Prostate gland (tissue), 2 donors: ENCODE measurements around the gene LIMK1. TPM values are rescaled to one million over a fixed set of nuclear protein-coding genes. Genes with fewer than 3 reads are reported as not detected.

Source experiments
- DNase-seq: peaks from one replicate; pipeline ENCODE4 v3.0.0-alpha.2; 2019; ENCODE audit warnings: low spot score
- H3K27ac ChIP-seq, 2 donors: fragments of 200-600 bp; sonication (generic); 2 replicates each; pipeline ENCODE4 v1.5.1; 2017 to 2019
- H3K27me3 ChIP-seq: fragments of 200-600 bp; sonication (generic); replicated peaks from 2 replicates; pipeline ENCODE4 v1.5.1; 2019; ENCODE audit not compliant: insufficient read depth
- H3K36me3 ChIP-seq, 2 donors: fragments of 200-600 bp; sonication (generic); 1 replicate in 1 of 2; 2 replicates in 1 of 2; pipeline versions ENCODE4 v1.5.1 to v1.8.1; 2017 to 2019
- H3K4me1 ChIP-seq: fragments of 200-600 bp; sonication (generic); replicated peaks from 2 replicates; pipeline ENCODE4 v1.5.1; 2019
- H3K4me3 ChIP-seq, 2 donors: fragments of 200-600 bp; sonication (generic); 2 replicates each; pipeline ENCODE4 v1.5.1; 2017 to 2019
- H3K9me3 ChIP-seq: fragments of 200-600 bp; sonication (generic); 2 replicates; pipeline ENCODE4 v1.5.1; 2017
- POLR2A ChIP-seq: fragments of 450-650 bp; IDR thresholded peaks from one replicate; pipeline ENCODE4 v1.6.1; 2016; ENCODE audit warnings: antibody characterized with exemption, mild to moderate bottlenecking
- POLR2AphosphoS5 ChIP-seq: sonication (generic); formaldehyde crosslinking; IDR thresholded peaks from one replicate; pipeline ENCODE4 v1.6.1; 2017; ENCODE audit warnings: antibody characterized with exemption
- whole genome bisulfite sequencing: methylation state at CpG from one replicate; pipeline ENCODE4 v1.1.5; 2018; 5-methylcytosine and 5-hydroxymethylcytosine counted together
- intact Hi-C: fragments of 100-400 bp; cut with DNase I; formaldehyde crosslinking; loops from one replicate; pipeline ENCODE4 v1.14.2; 2022
- total RNA-seq, 2 donors: library from RNA; depleted of rRNA; stranded (reverse); fragments of >200 nt; gene quantifications; one replicate each; pipeline ENCODE4 v1.1.0, GENCODE V29; 2016
- TF ChIP-seq, protein P1 (sequence below), 4 experiments: fragments of 200-600 bp in 2 of 4; fragments of 450-650 bp in 2 of 4; sonication (generic) in 2 of 4; IDR thresholded peaks; 1 replicate in 3 of 4; 2 replicates in 1 of 4; pipeline ENCODE4 v1.5.1; 2016 to 2019; ENCODE audit warnings: antibody characterized with exemption in 4 of 4, mild to moderate bottlenecking in 2 of 4, moderate library complexity in 2 of 4

LIMK1 gene
- total RNA-seq, 2 donors from 2014 or later: 12.8 to 41.2 TPM

DNA sequence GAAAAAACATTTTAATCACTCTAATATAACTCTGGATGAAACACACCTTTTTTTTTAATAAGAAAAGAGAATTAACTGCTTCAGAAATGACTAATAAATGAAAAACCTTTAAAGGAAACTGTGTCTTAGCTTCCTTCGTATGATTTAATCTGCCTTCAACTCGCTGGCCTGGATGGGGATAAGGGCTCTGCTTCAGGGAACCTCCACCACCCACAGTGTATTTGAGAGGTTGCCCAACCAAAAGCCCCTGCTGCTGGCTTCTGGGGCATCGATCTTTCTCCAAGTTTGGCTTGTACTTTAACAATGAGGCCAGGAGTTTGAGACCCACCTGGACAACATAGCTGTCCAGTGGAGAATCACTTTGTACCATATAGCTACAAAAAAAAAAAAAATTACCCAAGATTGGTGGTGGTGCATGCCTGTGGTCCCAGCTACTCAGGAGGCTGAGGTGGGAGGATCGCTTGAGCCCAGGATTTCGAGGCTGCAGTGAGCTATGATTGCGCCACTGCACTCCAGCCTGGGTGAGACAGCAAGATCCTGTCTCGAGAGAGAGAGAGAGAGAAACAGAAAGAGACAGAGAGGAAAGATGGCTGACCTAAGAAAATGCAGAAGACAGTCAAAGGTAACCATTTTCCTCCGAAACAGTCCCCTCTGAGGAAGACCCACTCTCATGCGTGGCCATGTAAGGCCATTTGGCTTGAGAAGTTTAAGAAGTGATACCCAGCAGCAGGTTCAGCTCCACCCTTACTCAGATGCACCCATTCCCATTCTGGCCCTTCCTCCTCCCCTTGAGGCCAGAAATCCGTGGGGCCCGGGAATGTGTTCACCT, 13.6 kb upstream of the LIMK1 start:
- Histone ChIP-seq H3K4me1 (no peaks in the 10 kb centered on the region), H3K27ac (no peak overlapping the region), H3K9me3 (no peaks in the 10 kb centered on the region), H3K27me3 (no peaks in the 10 kb centered on the region), H3K36me3 (no peaks in the 10 kb centered on the region), H3K4me3 (no peak overlapping the region)
- intact Hi-C loops: loop anchor here (5.0 kb wide), 2 partner anchors 107 to 132 kb away; no protein-coding TSS in a partner anchor
- no peak for DNase-seq
- TF ChIP-seq POLR2AphosphoS5: no peak
- TF ChIP-seq, protein P1, sequence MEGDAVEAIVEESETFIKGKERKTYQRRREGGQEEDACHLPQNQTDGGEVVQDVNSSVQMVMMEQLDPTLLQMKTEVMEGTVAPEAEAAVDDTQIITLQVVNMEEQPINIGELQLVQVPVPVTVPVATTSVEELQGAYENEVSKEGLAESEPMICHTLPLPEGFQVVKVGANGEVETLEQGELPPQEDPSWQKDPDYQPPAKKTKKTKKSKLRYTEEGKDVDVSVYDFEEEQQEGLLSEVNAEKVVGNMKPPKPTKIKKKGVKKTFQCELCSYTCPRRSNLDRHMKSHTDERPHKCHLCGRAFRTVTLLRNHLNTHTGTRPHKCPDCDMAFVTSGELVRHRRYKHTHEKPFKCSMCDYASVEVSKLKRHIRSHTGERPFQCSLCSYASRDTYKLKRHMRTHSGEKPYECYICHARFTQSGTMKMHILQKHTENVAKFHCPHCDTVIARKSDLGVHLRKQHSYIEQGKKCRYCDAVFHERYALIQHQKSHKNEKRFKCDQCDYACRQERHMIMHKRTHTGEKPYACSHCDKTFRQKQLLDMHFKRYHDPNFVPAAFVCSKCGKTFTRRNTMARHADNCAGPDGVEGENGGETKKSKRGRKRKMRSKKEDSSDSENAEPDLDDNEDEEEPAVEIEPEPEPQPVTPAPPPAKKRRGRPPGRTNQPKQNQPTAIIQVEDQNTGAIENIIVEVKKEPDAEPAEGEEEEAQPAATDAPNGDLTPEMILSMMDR (IDR thresholded peaks at IDR 0.05): no peak
- whole genome bisulfite sequencing: 74% methylated on average over 11 of the region's 11 CpGs

DNA sequence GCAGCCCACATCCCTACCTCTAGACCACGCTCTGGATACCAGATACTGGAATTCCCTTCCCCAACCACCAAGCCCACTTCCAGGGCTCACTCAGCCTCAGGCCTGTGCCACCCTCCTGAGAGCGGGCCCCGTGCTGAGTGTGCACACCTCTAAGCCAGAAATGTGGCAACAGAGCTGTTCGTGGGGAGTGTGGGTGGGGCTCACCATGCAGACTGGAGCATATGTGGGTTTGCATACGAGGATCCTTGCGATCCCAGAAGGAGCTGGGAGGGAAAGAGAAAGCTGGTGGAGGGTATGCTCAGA, 13.0 kb upstream of the LIMK1 start:
- Histone ChIP-seq H3K27ac (no peak overlapping the region), H3K4me1 (no peaks in the 10 kb centered on the region), H3K9me3 (no peaks in the 10 kb centered on the region), H3K4me3 (no peak overlapping the region), H3K36me3 (no peaks in the 10 kb centered on the region), H3K27me3 (no peaks in the 10 kb centered on the region)
- TF ChIP-seq POLR2AphosphoS5 (no peak), POLR2A (no peak)
- TF ChIP-seq, protein P1 (IDR thresholded peaks at IDR 0.05): no peak
- DNase-seq: no peak
- intact Hi-C loops: no loop called here
- 73% methylated on average over 6 of the region's 6 CpGs for WGBS

DNA sequence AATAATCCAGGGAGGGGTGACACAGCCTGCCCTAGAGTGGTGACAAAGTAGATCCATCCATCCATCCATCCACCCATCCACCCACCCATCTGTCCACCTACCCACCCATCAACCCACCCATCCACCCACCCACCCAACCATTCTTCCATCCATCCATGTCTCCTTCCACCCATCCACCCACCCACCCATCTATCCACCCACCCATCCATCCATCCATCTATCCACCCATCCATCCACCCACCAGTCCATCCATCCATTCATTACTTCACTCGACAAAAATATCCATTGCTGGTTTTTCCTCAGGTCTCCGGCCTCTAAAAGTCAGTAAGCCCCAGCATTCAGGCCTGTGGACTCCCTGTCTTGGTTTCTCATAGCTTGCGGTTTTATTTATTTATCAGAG, 12.5 kb upstream of the LIMK1 start:
- no peaks in the 10 kb centered on the region for H3K4me1 ChIP-seq
- H3K27ac ChIP-seq: no peak overlapping the region
- no peaks in the 10 kb centered on the region for H3K9me3 ChIP-seq
- H3K36me3 ChIP-seq: no peaks in the 10 kb centered on the region
- no peak for TF ChIP-seq POLR2A
- TF ChIP-seq, protein P1 (IDR thresholded peaks at IDR 0.05): no peak
- TF ChIP-seq POLR2AphosphoS5: no peak
- no peak overlapping the region for H3K4me3 ChIP-seq
- intact Hi-C loops: no loop called here
- no peak for DNase-seq
- 98% methylated on average over 3 of the region's 3 CpGs for WGBS
- H3K27me3 ChIP-seq: no peaks in the 10 kb centered on the region

DNA sequence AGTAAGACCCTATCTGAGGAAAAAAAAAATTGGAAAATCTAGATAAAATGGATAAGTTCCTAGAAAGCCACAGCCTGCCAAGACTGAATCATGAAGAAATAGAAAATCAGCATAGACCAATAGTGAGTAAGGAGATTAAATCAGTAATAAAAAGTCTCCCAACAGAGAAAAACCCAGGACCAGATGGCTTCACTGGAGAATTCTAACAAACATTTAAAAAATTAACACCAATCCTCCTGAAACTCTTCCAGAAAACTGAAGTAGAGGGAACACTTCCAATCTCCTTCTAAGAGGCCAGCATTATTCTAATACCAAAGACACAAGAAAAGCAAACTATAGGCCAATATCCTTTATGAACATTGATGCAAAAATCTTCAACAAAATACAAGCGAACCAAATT, 8.8 kb upstream of the LIMK1 start:
- no peaks in the 10 kb centered on the region for H3K27me3 ChIP-seq
- H3K9me3 ChIP-seq: no peaks in the 10 kb centered on the region
- DNase-seq: no peak
- no peak overlapping the region for H3K4me3 ChIP-seq
- no peak overlapping the region for H3K27ac ChIP-seq
- TF ChIP-seq, protein P1 (IDR thresholded peaks at IDR 0.05): no peak
- TF ChIP-seq POLR2AphosphoS5 (no peak), POLR2A (no peak)
- H3K4me1 ChIP-seq: no peaks in the 10 kb centered on the region
- no peaks in the 10 kb centered on the region for H3K36me3 ChIP-seq
- intact Hi-C loops: no loop called here
- WGBS: 94% methylated on average over 1 of the region's 1 CpG

DNA sequence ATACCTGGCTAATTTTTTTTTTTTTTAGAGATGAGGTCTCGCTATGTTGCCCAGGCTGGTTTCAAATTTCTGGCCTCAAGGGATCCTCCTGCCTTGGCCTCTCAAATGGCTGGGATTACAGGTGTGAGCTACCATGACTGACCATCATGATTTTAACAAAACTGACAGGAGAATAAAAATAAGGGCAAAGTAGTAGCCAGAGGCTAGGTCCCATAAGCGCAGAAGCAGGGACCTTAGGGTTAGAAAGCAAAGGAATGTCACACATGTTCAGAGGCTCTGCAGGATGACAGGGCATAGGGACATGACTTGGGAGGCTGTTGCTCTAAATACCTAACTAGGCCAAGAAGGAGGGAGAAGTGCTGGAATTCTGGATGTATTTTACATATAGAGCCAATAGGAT, 5.1 kb upstream of the LIMK1 start:
- Histone ChIP-seq H3K27me3 (no peaks in the 10 kb centered on the region), H3K4me1 (peaks cover 3% of the 10 kb centered on the region), H3K9me3 (no peaks in the 10 kb centered on the region), H3K27ac (no peak overlapping the region), H3K36me3 (no peaks in the 10 kb centered on the region), H3K4me3 (no peak overlapping the region)
- intact Hi-C loops: no loop called here
- DNase-seq: no peak
- TF ChIP-seq POLR2A: no peak
- TF ChIP-seq, protein P1 (IDR thresholded peaks at IDR 0.05): no peak
- TF ChIP-seq POLR2AphosphoS5: no peak
- 89% methylated on average over 2 of the region's 2 CpGs for WGBS
